HUES64 (cell line): ENCODE data around the gene NTF4.
"Not testable (repeated sequence)": the region's sequence is repeated elsewhere in the genome, so short reads cannot be mapped to it uniquely, and the experiment has no call there.

Experiments used
- H3K27ac ChIP-seq: 2 replicates; pipeline ENCODE4 v1.7.0; 2013; ENCODE audit warnings: low read depth, low read length, inconsistent platforms
- H3K27me3 ChIP-seq: 2 replicates; pipeline ENCODE4 v1.6.1; 2013; ENCODE audit warnings: mild to moderate bottlenecking, low read length; ENCODE audit not compliant: insufficient read depth
- H3K36me3 ChIP-seq: 2 replicates; pipeline ENCODE4 v1.6.1; 2013; ENCODE audit warnings: mild to moderate bottlenecking, low read length; ENCODE audit not compliant: insufficient read depth
- H3K4me1 ChIP-seq: 2 replicates; pipeline ENCODE4 v1.6.1; 2013; ENCODE audit warnings: mild to moderate bottlenecking, low read length, moderate library complexity; ENCODE audit not compliant: insufficient read depth
- H3K4me3 ChIP-seq: 2 replicates; pipeline ENCODE4 v1.5.1; 2013; ENCODE audit warnings: mild to moderate bottlenecking, low read length, moderate library complexity
- H3K9ac ChIP-seq: 2 replicates; pipeline ENCODE4 v1.6.1; 2013; ENCODE audit warnings: mild to moderate bottlenecking, low read depth, low read length
- H3K9me3 ChIP-seq: 2 replicates; pipeline ENCODE4 v1.6.1; 2013; ENCODE audit warnings: low read depth, low read length; ENCODE audit not compliant: insufficient read depth
- WGBS: fragments of 150-250, 120-280 bp; methylation state at CpG from one replicate; pipeline ENCODE4 v1.1.7; 2013; ENCODE audit warnings: missing lambda C conversion rate; 5-methylcytosine and 5-hydroxymethylcytosine counted together

The NTF4 gene

DNA sequence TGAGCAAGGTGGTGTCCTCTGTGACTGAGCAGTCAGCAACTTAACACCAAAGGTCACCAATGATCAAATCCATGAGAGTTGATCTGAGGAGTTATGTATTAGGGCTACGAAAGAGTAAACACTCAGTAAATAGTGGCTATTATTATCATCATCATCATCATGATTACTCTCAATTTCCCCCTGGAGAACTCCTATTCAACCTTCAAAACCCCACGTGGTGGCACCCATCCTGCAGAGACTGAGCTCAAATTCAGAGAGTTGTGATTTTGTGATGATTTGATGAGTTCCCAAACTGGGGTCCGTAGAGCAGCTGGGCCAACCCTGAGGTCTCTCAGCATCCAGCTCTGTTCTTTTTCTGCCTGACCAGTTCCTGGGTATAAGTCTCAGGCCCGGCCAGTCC lies 14.8 kb downstream of the NTF4 start:
- not testable (repeated sequence) for H3K4me3 ChIP-seq, H3K9me3 ChIP-seq, H3K27ac ChIP-seq, H3K9ac ChIP-seq, H3K36me3 ChIP-seq, H3K27me3 ChIP-seq, H3K4me1 ChIP-seq
- WGBS: no CpG with 5 or more reads among the region's 4 CpGs

DNA sequence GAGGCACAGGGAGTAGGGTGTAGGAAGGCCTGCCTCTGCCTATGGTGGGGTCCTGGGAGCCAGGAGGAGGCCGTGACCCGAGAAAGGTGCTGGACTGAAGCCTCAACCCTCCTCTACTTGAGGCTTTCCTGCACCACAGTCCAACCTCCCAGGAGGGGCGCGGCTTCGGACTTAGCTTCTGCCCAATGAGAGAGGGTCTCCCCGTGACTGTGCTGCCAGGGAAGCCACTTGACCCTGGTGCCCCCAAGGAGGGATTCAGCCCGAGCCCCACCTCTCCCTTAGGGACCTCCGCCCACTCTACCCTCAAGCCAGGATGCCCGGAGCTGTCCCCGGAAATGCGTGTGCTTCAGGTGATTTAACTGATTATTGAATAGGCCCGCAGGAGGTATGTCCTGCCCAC lies 15.6 kb downstream of the NTF4 start, which contains the start of gene CGB8:
Gene CGB8 (minus strand): TSS at position 101 of the 400 bp plus-strand sequence. CDS start 372 bp downstream, outside the sequence.
- H3K27me3 ChIP-seq, H3K27ac ChIP-seq, H3K4me1 ChIP-seq, H3K9ac ChIP-seq, H3K9me3 ChIP-seq, H3K4me3 ChIP-seq, H3K36me3 ChIP-seq: not testable (repeated sequence)
- 79% methylated on average over 10 of the region's 12 CpGs for WGBS

DNA sequence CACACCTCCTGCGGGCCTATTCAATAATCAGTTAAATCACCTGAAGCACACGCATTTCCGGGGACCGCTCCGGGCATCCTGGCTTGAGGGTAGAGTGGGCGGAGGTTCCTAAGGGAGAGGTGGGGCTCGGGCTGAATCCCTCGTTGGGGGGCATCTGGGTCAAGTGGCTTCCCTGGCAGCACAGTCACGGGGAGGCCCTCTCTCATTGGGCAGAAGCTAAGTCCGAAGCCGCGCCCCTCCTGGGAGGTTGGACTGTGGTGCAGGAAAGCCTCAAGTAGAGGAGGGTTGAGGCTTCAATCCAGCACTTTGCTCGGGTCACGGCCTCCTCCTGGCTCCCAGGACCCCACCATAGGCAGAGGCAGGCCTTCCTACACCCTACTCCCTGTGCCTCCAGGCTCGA lies 21.1 kb downstream of the NTF4 start, which contains the start of gene CGB5:
Gene CGB5 (plus strand): TSS at position 301 of the 400 bp plus-strand sequence. CDS start 362 bp downstream, outside the sequence.
- not testable (repeated sequence) for H3K4me3 ChIP-seq, H3K4me1 ChIP-seq, H3K9me3 ChIP-seq, H3K9ac ChIP-seq, H3K27me3 ChIP-seq, H3K27ac ChIP-seq, H3K36me3 ChIP-seq
- WGBS: 82% methylated on average over 14 of the region's 15 CpGs

- H3K9ac ChIP-seq, H3K36me3 ChIP-seq, H3K4me1 ChIP-seq, H3K27ac ChIP-seq, H3K9me3 ChIP-seq, H3K27me3 ChIP-seq, H3K4me3 ChIP-seq: not testable (repeated sequence)
- no CpG with 5 or more reads among the region's 4 CpGs for WGBS
Measured at GRCh38 chr19:49042666-49043065, 22.0 kb downstream of the NTF4 start.

DNA sequence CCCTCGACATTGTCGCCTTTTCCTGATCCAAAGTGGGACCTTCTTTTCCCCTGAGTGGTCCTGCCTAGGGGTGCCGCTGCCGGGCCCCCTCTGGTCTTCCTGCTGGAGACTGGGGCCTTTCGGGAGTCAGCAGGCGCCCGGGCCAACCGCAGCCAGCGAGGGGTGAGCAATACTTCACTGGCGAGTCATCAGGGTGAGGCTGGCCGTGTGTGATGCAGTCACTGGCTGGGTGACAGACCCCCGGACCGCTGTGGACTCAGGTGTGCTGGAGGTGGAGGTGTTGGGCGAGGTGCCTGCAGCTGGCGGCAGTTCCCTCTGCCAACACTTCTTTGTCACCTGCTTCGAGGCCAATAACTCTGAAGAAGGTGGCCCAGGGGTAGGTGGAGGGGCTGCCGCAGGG lies 22.4 kb downstream of the NTF4 start:
- H3K27me3 ChIP-seq: no peaks in the 10 kb centered on the region
- H3K9ac ChIP-seq: no peak overlapping the region
- H3K27ac ChIP-seq: no peak overlapping the region
- H3K9me3 ChIP-seq: no peaks in the 10 kb centered on the region
- H3K4me1 ChIP-seq: no peaks in the 10 kb centered on the region
- no peaks in the 10 kb centered on the region for H3K36me3 ChIP-seq
- WGBS: 76% methylated on average over 17 of the region's 17 CpGs
- H3K4me3 ChIP-seq: no peak overlapping the region

- not testable (repeated sequence) for H3K4me1 ChIP-seq, H3K4me3 ChIP-seq, H3K27ac ChIP-seq, H3K27me3 ChIP-seq, H3K9me3 ChIP-seq, H3K36me3 ChIP-seq, H3K9ac ChIP-seq
- WGBS: 93% methylated on average over 3 of the region's 9 CpGs
Measured at GRCh38 chr19:49039736-49040135, 24.9 kb downstream of the NTF4 start.

GRCh38 chr19:49038557-49039276 lies 25.9 kb downstream of the NTF4 start:
- H3K27me3 ChIP-seq, H3K9me3 ChIP-seq, H3K4me3 ChIP-seq, H3K4me1 ChIP-seq, H3K9ac ChIP-seq, H3K27ac ChIP-seq, H3K36me3 ChIP-seq: not testable (repeated sequence)
- WGBS: 84% methylated on average over 26 of the region's 26 CpGs

GRCh38 chr19:49038111-49038510 lies 26.5 kb downstream of the NTF4 start:
- H3K9ac ChIP-seq, H3K4me3 ChIP-seq, H3K4me1 ChIP-seq, H3K27me3 ChIP-seq, H3K27ac ChIP-seq, H3K9me3 ChIP-seq, H3K36me3 ChIP-seq: not testable (repeated sequence)
- 95% methylated on average over 3 of the region's 8 CpGs for WGBS

GRCh38 chr19:49036815-49037214 lies 27.8 kb downstream of the NTF4 start, which contains the start of gene CGB1:
TSS of gene CGB1 (minus strand) at chr19:49036895. CDS start at chr19:49036711, 184 bp downstream.
- H3K9ac ChIP-seq, H3K4me3 ChIP-seq, H3K9me3 ChIP-seq, H3K36me3 ChIP-seq, H3K27me3 ChIP-seq, H3K4me1 ChIP-seq, H3K27ac ChIP-seq: not testable (repeated sequence)
- WGBS: 55% methylated on average over 14 of the region's 18 CpGs

DNA sequence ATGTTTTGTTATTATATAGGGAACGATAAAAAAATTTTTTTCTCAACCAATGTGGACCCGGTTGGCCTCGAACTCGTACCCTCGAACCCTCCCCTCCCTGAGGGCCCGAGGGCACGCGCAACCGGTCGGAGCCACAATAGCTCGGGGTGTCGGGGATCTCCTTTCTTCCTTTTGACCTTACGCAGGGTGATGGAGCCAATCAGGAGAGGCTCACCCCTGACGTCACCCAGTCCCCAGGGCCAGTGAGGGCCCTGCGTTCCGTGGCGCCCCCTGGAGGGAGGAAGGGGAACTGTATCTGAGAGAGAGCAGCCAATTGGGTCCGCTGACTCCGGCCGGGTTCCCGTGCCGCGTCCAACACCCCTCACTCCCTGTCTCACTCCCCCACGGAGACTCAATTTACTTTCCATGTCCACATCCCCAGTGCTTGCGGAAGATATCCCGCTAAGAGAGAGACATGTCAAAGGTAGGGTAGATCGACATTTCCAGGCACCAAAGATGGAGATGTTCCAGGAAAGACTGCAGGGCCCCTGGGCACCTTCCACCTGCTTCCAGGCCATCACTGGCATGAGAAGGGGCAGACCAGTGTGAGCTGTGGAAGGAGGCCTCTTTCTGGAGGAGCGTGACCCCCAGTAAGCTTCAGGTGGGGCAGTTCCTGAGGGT lies 32.8 kb downstream of the NTF4 start, which contains the start of gene CGB2:
Gene CGB2 (plus strand): TSS at position 249 of the 660 bp plus-strand sequence. CDS start 206 bp downstream, at position 455.
- 87% methylated on average over 24 of the region's 28 CpGs for WGBS
- not testable (repeated sequence) for H3K4me1 ChIP-seq, H3K9ac ChIP-seq, H3K27ac ChIP-seq, H3K27me3 ChIP-seq, H3K4me3 ChIP-seq, H3K9me3 ChIP-seq, H3K36me3 ChIP-seq

- H3K27ac ChIP-seq, H3K9ac ChIP-seq, H3K9me3 ChIP-seq, H3K4me3 ChIP-seq, H3K36me3 ChIP-seq, H3K4me1 ChIP-seq, H3K27me3 ChIP-seq: not testable (repeated sequence)
- 97% methylated on average over 4 of the region's 8 CpGs for WGBS
Measured at GRCh38 chr19:49030323-49030722, 34.3 kb downstream of the NTF4 start.
